ENCODE results near the gene AAK1.

DNA sequence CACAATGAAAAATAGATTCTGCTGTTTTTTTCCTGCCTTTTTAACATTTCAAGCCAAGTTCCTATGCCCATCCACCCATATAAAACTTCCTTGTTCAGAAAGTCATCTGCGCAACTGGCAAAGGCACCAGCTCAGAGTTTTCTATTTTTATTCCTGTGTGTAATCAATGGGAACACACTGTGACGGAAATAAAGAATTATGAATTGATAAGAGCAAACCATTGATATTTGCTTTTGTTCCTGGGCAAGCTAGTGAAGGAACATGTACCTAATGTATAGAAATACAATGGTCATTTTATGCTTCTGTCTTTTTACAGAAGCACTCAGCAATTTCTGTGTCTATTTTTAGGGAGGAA, 30.8 kb upstream of the AAK1 start:
- TF ChIP-seq POLR2A (IDR thresholded peaks at IDR 0.05) (no peak), POLR2AphosphoS5 (IDR thresholded peaks at IDR 0.05; ENCODE audit: insufficient read depth in 1 of 2, low read depth in 1 of 2) (no peak)
